Right hindlimb (tissue), 1 donor: ENCODE measurements around the gene SEPTIN10.
"Not testable (repeated sequence)": the region's sequence is repeated elsewhere in the genome, so short reads cannot be mapped to it uniquely, and the experiment has no call there.

Experiments
- DNase-seq: peaks from one replicate; pipeline ENCODE4 v3.0.0-alpha.2; 2018

Gene SEPTIN10

GRCh38 chr2:109601783-109602182, 12.0 kb downstream of the SEPTIN10 start:
- no peak for DNase-seq

GRCh38 chr2:109597283-109597682, 16.5 kb downstream of the SEPTIN10 start:
- DNase-seq: no peak

GRCh38 chr2:109595644-109596043, 18.1 kb downstream of the SEPTIN10 start:
- no peak for DNase-seq

- no peak for DNase-seq
These were observed 19.4 kb downstream of the SEPTIN10 start for GRCh38 chr2:109594246-109594885.

- no peak for DNase-seq
These were observed 20.9 kb downstream of the SEPTIN10 start for GRCh38 chr2:109592905-109593304.

- no peak for DNase-seq
These were observed 22.6 kb downstream of the SEPTIN10 start for GRCh38 chr2:109591206-109591605.

- DNase-seq: no peak
These were observed 27.1 kb downstream of the SEPTIN10 start for GRCh38 chr2:109586687-109587086.

- DNase-seq: no peak
These were observed 30.6 kb downstream of the SEPTIN10 start for GRCh38 chr2:109582928-109583895.

GRCh38 chr2:109577630-109578029, 36.1 kb downstream of the SEPTIN10 start:
- DNase-seq: not testable (repeated sequence)

GRCh38 chr2:109575373-109575772, 38.4 kb downstream of the SEPTIN10 start:
- no peak for DNase-seq

GRCh38 chr2:109563980-109564550, 49.7 kb downstream of the SEPTIN10 start:
- DNase-seq: no peak

- no peak for DNase-seq
These were observed 50.5 kb downstream of the SEPTIN10 start for GRCh38 chr2:109563288-109563687.

- DNase-seq: no peak
These were observed 51.3 kb downstream of the SEPTIN10 start for GRCh38 chr2:109562421-109562820.

- no peak for DNase-seq
These were observed 53.5 kb downstream of the SEPTIN10 start for GRCh38 chr2:109560265-109560664.

- no peak for DNase-seq
These were observed 55.5 kb downstream of the SEPTIN10 start for GRCh38 chr2:109558076-109558882.

GRCh38 chr2:109557309-109557708, 56.5 kb downstream of the SEPTIN10 start:
- no peak for DNase-seq

- no peak for DNase-seq
These were observed 58.3 kb downstream of the SEPTIN10 start for GRCh38 chr2:109555346-109555900.

GRCh38 chr2:109554758-109555157, 59.0 kb downstream of the SEPTIN10 start:
- DNase-seq: no peak

GRCh38 chr2:109549016-109549590, 64.7 kb downstream of the SEPTIN10 start:
- no peak for DNase-seq

- DNase-seq: no peak
These were observed 66.5 kb downstream of the SEPTIN10 start for GRCh38 chr2:109547280-109547679.

GRCh38 chr2:109545828-109546713, 67.7 kb downstream of the SEPTIN10 start:
- peak; percentile 82 for DNase-seq
